GM19467 (cell line): ENCODE results near the gene COPS8.
A peak's percentile ranks its signal among the peaks of the same experiment; 100 is the strongest.

Source experiments
- ATAC-seq: cut with Tn5 transposase; IDR thresholded peaks from one replicate; pipeline ENCODE4 v1.9.1; 2021; ENCODE audit warnings: mild to moderate bottlenecking, moderate library complexity; ENCODE audit not compliant: unreplicated experiment

COPS8 gene

DNA sequence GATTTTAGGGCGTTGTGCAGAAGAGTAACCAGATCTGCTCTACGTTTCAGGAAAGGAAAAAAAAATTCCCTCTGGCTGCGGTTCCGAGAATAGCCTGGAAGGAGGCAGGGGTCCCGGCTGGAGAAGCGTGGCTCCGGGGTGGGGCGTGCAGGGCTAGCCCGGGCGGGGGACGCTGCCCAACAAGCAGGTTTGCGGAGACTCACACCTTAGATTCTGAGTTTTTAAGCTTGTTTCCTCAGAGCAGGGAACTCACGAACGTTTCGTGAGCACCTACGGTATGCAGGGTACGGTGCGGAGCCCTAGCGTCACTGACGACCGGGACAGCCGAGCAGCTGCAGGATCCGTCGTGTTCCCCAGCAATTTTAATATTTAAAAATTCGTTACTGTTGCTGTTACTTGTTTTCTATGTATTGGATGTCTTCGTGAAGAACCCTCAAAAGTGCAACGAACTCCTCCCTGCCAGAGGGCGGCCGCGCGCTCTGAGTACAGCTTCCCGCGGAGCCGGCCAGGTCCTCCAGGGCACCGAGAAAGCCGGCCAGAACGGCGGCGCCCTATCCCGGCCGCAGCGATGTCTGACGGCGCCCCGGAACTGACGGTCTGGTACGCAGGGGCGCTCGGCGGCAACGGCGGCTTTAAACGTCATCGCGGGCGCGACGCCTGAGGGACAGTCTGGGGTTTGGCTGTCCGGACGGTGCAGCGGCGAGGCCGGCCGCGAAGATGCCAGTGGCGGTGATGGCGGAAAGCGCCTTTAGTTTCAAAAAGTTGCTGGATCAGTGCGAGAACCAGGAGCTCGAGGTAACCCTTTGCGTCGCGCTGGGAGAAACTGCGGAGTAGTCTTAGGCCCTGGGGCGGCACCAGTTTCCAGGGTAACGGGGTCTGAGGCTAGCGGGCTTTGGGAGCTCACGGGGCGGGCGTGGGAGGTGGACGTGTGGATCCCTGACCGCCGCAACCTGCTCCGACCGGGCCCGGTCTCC is at the start of gene COPS8:
Gene COPS8 (plus strand): TSS at position 642 of the 974 bp plus-strand sequence. CDS start 76 bp downstream, at position 718.
- ATAC-seq = peak; percentile 99

DNA sequence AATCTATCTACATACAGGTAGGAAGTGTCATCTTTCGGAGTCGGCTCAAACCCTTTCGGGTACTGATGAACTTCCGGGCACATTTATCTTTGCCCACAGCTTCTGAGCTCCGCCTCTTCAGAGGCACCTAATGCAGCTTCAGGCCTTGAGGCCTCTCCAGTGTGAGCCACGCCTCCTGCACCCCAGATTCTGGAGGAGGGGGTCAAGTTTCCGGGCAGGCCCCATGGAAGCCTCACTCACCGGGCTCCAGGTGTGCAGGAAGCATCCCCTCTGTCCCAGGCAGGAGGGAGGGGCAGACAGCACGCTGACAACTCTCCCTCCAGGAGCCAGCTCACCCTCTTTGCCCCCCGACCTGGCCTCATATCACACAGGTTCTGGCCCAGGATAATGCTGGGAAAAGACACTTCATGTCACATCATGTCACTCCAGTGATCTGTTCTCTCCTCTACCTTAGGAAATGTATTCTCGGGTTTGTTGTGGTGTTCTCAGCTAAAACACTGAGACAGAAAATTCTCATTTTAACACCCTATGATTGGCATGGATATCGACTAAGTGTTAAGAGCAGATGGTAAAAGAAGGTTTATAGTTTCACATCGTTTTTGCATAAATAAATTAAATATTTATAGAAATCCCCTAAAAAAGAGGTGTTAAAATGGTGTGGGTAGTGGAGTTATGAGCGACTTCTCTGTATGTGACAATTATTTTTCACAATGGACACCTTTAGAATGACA is 46.2 kb upstream of the COPS8 start:
- no peak for ATAC-seq

DNA sequence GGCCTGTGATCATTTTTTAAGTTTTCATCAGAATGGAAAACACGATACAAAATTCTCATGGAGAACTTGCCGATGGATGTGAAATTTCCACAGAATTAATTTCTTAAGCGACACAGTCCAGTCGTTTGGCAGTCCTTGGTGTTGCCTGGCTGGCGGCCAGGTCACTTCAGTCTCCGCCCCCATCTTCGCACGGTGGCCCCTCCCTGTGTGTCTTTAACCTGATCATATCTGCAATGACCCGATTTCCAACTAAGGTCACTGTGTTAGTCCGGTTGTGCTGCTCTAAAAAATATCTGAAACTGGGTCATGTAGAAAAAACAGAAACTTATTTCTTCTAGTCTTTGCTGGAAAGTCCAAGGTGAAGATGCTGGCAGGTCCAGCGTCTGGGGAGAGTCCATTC is 44.5 kb upstream of the COPS8 start:
- ATAC-seq = no peak

DNA sequence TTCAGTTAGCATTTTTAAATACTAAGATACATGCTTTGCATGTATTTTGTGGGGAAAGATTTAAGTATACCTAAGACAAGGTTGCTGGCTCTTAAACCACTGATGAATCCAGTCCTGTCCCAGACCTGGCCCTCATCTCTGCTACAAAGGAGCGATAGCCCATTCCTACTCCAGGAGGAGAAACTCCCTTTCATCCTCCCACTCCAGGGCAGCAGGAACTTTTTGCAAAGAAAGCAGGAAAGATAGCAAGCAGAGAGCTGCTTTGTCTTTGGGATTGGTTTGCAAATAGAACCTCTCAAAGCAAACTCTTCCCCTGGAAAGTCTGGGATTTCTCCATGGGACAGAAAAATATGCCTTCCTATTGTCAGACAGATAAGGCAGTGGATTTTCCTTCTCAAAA is 43.6 kb upstream of the COPS8 start:
- ATAC-seq = no peak

DNA sequence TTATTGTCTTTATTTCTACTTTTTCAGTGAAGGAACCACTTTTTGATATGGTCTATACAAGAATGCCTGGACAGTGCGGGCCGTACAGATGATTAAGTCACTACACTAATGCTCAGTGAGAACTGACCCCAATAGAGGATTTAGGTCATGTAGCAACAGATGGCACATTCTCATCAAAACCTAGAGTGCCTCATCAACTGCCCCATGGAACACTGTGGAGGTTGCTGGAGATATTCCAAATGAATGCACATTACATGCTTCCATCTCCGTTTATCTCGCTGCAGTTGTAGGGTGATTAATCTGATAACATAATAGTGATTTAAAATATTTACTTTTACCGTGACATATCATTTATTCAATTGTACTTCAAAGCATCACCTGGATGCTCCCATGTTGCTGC is 41.8 kb upstream of the COPS8 start:
- no peak for ATAC-seq

DNA sequence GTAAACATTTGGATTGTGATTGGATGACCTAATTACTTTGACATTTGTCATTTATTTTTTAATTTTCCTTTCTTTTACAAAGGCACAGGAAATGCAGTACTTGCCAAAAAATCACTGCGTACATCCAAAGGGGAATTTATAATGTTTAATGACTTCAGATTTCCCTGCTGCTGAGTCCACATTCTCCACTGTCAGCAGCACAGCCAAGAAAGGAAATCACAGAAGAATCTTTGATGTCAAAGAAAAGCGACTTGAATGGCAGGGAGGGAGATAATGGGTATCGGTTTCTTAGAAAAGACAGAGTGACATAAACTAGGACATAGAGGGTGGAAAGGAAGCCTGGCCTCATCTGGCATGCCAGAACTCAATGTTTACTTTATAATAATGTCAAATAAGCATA is 41.4 kb upstream of the COPS8 start:
- ATAC-seq = no peak

DNA sequence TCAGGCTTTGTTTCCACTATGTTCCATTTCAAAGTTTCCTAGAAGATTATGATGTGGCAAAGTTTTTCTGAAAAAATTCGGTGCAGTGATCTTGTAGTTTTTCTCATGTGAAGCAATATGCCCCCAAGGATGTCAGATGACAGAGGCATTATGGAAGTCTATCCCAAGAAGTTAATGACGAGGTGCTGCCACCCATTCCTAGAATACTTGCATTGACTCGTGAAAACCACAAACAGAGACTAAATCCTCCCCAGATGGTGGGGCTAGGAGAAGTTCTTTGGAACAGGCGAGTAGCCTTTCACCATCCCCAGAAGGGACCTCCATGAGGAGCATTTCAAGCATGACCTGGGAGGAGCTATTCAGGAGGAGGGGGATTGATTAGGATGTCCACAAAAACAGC is 40.2 kb upstream of the COPS8 start:
- ATAC-seq = no peak

DNA sequence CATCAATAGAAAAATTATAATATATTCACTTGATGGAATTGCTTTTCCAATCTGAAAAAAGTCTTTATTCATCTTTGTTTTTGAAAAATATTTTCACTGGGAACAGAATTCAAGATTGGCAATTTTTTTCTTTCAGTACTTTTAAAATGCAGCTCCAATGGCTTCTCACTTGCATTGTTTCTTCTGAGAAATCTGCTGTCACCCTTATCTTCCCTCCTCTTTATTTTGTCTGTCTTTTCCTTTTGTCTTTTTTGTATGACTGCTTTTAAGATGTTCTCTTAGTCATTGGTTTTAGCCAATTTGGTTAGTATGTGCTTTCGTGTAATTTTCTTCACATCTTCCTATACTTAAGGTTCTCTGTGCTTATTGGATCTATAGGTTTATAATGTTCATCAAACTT is 37.1 kb upstream of the COPS8 start:
- ATAC-seq = no peak

DNA sequence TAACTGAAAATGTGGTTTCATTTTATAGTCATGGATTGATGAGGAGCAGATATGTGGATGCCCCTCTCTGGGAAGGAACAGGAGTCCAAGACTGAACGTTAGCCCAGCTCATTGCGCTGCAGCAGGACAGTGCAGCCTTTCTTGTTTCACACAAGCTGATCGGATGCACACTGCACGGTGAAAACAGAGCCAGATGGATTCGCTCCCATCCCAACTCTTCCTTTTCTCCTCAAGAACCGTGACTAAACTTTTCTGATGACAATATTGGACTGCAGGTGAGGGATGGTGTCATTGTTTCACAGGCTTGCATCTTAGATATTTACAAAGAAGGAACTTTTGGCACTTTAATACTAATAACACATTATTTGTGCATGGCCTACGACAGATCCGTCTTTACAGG is 33.8 kb upstream of the COPS8 start:
- ATAC-seq = no peak

DNA sequence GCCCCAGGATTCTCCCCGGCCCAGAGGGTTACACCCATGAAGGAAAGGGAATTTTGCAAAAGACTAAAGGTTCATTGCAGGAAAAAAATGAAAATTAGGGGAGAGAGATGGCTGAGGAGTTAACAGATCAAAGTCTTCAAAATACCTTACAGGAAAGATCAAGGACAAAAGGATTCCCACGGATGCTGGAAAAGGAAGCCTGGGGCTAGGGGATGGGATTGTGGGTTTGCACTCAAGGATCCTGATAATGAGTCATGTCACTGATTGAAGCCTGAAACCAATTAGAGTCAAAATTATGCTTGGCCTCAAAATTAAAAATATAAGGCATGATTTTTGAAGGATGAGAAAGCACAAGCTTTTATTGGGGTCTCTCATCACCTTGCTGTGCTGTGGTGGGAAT is 32.6 kb upstream of the COPS8 start:
- no peak for ATAC-seq

DNA sequence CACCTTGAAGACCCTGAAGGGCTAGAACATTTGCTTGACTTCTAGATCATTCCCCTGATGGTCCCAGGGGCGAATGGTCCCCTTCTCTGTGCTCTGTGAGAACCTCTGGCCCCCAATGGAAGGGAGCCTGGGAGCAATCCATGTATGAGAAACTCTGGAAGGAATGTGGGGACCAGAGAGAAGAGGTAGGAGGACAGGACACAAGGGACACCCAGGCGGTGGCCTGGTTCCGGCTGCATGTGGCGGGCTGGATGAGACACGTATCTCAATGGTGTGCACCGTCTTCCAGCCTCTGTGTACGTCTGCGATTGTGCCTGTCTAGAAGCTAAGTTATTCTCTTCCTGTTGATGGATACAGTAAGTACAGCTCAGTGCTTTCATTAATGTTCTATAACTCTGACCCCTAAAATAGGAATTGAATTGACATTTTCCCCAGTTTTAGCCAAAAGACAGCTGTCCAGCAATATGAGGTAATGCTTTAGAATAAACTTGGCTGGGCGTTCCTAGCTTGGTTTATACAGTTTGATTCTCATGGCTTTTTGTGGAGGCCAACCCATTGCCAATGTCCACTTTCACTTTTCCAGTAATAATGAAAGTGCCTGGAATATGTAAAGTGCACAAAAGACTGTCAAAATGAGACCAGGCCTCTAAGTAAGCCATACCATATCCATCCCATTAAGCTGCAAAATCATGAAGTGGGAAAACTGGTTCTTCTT is 30.1 kb upstream of the COPS8 start:
- no peak for ATAC-seq

DNA sequence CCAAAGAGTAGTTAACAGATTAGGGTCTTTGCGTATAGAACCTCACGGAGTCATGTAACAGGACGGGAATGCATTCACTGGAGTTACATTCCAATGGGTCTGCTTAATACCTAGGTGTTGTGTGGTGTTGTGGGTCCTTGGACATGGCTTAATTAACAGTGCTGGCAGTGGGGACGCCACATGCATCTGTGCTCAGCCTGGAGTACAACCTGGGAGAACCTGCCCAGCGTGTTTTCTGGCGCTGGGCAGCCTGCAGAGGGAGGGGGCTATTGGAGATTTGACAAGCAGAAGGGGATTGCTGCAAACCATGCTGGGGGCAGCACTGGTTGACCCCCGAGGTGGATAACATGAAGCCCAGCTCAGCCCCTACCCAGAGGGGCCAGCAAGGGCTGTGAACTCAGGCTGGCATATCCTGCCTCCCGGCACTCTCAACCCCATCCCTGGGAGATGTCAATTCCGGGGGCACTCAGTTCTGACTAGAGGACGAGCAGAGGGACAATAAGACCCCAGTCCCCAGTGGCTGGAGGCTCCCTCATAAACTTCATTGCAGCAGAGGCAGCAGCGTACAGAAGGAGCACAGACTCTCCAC is 29.3 kb upstream of the COPS8 start:
- no peak for ATAC-seq

DNA sequence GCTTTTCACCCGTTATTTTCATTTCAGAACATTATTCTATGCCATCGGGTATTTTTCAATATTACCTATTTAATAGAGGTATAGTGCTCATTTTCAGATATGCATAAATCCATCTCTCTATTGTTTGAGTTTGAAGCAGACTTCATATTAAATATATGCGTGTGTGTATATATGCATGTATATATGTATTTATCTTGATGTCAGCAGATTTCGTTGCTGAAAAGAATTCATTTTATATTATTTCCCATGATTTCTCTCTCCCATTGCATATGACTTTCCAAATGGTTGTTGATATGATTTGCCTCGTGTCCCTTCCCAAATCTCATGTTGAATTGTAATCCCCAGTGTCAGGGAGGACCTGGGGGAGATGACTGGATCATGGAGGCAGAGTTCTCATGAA is 28.6 kb upstream of the COPS8 start:
- ATAC-seq = no peak

DNA sequence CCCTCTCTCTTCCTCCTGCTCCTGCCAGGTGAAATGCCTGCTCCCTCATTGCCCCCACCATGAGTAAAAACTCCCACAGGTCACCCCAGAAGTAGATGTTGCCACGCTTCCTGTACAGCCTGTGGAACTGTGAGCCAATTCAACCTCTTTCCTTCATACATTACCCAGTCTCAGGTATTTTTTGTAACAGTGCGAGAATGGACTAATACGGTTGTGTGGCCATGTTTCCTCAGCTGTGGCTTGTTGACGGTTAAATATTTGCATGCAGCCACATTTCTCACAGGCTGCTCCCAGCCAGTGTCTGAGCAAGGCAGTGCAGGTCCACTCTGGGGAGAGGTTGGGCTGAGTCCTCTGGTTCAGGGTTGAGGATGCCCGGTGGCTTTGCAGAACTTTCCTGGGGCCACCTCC is 27.8 kb upstream of the COPS8 start:
- ATAC-seq = peak; percentile 72

DNA sequence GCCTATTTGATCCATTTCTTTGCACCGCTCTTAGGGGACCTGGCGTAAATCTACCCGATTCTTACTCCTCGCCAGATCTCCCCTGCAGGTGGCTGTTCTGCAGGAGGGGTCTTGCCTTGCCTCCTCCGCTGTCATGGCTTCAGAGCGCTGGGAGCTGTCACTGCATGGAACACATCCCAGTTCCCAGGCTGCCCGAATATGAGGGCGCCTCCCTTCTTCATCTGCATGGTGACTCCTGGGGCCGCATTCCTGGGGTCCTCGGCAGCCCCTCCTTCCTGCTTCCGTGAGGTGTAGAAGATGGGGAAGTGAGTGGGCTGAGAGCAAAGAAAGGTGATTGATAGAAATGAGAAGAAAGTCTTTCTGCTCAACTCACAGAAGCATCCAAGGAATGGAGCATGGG is 27.3 kb upstream of the COPS8 start:
- no peak for ATAC-seq

DNA sequence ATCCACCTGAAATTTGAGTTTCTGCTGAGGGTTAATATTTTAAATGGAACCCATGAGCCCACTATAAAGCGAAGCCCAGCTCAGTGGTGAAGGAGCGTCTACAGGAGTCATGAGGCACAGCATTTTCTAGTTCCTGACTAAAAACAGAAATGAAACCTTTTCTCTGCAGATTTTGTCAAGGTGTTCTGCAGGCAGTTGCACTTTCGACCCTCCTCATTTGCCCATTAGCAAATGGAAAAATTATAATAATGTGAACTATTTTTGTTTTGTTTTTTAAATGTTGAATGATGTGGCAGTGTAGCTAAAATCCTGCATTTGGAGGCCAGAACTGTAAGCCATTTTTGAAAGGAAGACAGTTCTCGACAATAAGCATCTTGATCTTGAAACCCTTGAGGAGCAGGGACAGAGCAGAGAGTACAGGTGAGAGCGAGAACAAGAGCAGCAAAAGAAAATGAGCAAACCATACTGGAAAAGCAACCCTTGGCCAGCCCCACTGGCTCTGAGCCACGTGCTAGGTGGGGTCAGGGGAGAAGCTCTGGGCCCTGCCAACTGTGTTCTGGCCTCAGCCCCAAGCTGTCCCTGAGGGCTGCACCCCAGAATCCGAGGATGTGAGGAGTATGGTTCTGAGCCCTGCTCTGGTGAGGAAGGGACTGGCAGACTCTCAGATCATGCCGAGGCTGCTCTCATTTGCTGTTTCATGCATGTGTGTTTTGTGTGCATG is 26.4 kb upstream of the COPS8 start:
- ATAC-seq = peak; percentile 73

DNA sequence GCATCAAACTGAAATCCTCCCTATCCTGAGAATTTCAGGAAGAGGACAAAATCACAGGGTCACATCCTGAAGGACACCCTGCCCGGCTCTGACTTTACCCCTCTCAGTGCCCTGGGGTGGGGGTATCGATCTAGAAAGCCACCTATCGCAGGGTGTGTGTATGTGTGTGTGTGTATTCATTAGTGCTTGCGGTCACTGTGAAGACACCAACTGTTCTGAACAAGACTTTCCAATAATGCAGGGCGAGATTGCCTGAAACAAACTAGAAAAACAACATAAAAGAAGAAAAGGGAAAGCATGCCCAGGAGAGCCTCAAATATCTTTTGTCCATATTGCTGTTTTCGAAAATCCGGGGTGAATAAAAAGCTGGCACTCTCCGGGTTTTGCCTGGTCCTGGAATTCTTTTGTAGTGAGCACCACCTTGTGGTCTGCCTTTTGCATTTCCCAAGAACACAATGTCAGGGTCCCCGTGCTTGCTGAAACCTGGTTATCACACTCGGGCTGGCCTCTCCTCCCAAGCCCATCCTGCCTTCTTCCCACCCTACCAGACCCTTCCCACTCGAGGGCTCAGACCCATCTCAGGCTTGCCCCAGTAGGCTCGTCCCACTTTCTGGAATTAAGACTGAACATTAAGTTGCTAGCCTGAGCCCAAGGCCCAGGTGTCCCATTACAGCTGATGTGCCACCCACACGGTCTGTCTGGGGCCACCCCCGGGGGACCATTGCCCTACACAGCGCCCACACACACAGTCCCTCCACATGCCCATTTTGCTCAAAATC is 25.0 kb upstream of the COPS8 start:
- ATAC-seq = no peak

DNA sequence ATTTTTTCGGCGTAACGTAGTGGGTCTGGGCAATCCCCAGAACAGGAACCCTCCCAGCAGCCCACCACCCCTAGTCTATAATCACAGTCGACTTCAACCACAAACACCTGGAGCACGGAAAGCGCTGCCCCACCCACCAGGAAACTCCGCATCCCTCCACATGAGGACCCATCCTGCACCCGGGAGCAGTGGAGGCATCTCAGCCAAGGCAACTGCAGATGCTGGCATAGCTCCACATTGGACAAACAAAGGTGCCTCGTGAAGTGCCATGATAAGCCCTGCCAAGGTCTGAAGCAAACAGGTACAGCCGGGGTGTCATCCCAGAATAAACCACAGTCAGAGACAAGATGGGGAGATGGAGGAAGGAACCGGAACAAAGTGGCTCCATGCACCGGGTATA is 24.3 kb upstream of the COPS8 start:
- no peak for ATAC-seq

DNA sequence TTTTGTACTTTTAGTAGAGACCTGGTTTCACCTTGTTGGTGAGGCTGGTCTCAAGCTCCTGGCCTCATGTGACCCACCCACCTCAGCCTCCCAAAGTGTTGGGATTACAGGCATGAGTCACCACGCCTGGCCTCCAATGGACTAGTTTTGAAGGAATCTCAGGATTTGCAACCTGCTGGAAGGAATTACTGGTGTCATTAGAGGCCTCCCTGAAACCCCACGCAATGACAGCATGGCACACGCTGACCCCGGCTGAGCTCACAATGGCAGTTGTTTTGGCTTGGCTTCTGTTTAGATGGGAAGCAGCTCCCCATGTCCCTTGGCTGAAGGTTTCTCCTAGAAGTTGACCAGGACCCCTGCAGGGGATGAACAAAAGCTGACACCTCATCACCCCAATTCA is 23.1 kb upstream of the COPS8 start:
- no peak for ATAC-seq
